ENCODE data around the gene L3MBTL2.

- TF ChIP-seq CTCF (conservative IDR thresholded peaks at IDR 0.05 in 1 of 2, IDR thresholded peaks at IDR 0.05 in 1 of 2; ENCODE audit: extremely low read depth in 1 of 2, insufficient read depth in 1 of 2, low read depth in 1 of 2, low read length in 2 of 2) (no peak), EZH2 (IDR thresholded peaks at IDR 0.05; ENCODE audit: borderline replicate concordance, low read length) (no peak)
These were observed 59.4 kb downstream of the L3MBTL2 start for GRCh38 chr22:41264408-41264941.

Data from mammary epithelial cell (primary cell).